Kidney epithelial cell (primary cell): ENCODE results near the gene FKTN. TPM values are rescaled to one million over a fixed set of nuclear protein-coding genes. Genes with fewer than 3 reads are reported as not detected.

Experiments used
- DNase-seq: peaks from one replicate; pipeline ENCODE4 v3.0.0-alpha.2; 2010; ENCODE audit warnings: low read depth
- H3K27me3 ChIP-seq: 2 replicates; pipeline ENCODE4 v1.6.0; 2011; ENCODE audit warnings: low read length; ENCODE audit not compliant: control insufficient read depth, insufficient read depth
- H3K36me3 ChIP-seq: 2 replicates; pipeline ENCODE4 v1.5.1; 2011; ENCODE audit warnings: low read length; ENCODE audit not compliant: control insufficient read depth, insufficient read depth
- H3K4me3 ChIP-seq: 2 replicates; pipeline ENCODE4 v1.5.1; 2011; ENCODE audit warnings: low read depth, mild to moderate bottlenecking, control low read depth, low read length
- CTCF ChIP-seq: IDR thresholded peaks from 2 replicates; pipeline ENCODE4 v1.5.1; 2011; ENCODE audit warnings: mild to moderate bottlenecking, moderate library complexity, low read length, control low read depth, inconsistent platforms; ENCODE audit not compliant: insufficient read depth, poor library complexity, severe bottlenecking
- total RNA-seq: library from RNA; depleted of rRNA; stranded (reverse); fragments of >200 nt; gene quantifications from 2 replicates; pipeline ENCODE4 v1.2.3, GENCODE V29; 2015

FKTN gene
- total RNA-seq, 1 donor from 2014 or later = 39.7 TPM

DNA sequence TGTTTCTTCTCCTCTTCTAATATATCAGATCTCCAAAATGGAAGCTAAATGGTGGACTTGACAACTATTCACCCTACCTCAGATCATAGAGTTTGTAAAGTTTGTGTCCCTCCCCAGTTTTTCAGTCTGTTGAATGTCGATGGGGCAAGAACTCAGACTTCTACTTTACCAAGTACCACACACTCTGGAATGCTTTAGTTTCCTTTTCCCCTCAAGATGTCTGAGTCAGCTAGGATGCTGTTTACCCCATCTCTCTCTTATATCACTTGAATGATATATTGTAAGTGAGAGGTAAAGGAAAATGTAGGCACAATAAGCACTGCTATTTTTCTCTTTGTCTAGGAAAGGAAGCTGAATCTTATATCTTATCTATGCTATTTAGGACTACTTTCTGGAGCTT lies 78.4 kb downstream of the FKTN start:
- H3K4me3 ChIP-seq = no peak overlapping the region
- no peak for TF ChIP-seq CTCF
- no peaks in the 10 kb centered on the region for H3K27me3 ChIP-seq
- no peak for DNase-seq
- no peaks in the 10 kb centered on the region for H3K36me3 ChIP-seq

DNA sequence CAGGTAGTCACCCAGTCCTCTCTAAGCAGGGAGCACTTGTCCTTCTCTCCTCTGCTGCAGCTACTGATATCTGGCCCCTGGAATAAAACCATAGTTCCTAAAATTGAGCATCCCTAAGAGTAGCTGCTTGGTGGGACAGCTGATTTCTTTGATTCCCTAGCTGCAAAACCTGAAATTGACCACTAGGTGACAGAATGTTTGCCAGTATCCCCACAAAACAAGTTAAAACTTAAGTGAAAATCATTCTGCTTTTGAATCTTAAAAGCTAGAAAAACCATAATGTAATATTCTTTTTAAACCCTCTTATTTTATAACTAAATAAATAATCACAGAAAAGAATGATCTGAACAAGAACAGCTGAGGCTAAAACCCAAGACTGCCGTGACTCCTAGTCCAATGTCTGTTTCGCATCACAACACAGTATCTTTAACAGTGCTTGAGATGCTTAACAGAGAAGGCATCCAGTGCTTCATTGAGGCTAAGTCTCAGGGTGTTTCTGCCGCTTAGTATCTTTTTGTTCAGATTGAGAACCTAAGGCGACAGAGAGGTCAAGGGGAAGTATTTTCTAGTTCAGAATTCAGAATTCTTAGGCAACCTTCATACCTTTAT lies 80.0 kb downstream of the FKTN start:
- H3K36me3 ChIP-seq = no peaks in the 10 kb centered on the region
- DNase-seq = no peak
- peak; percentile 49 for TF ChIP-seq CTCF
- no peaks in the 10 kb centered on the region for H3K27me3 ChIP-seq
- H3K4me3 ChIP-seq = no peak overlapping the region

GRCh38 chr9:105639936-105640335 lies 82.0 kb downstream of the FKTN start:
- H3K4me3 ChIP-seq = no peak overlapping the region
- DNase-seq = no peak
- H3K27me3 ChIP-seq = no peaks in the 10 kb centered on the region
- no peaks in the 10 kb centered on the region for H3K36me3 ChIP-seq
- no peak for TF ChIP-seq CTCF

DNA sequence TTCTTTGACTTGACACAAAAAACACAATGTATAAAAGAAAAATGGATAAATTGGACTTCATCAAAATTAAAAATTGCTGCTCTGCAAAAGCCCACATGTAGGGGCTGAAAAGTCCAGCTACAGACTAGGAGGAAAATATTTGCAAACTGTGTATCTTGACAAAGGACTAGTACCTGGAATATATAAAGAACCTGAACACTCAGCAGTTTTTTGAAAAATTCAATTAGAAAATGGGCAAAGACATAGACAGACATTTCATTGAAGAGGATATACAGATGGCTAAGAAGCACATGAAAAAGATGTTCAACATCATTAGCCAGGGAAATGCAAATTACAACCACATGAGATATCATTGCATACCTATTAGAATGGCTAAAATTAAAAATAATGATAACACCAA lies 85.9 kb downstream of the FKTN start:
- no peak for TF ChIP-seq CTCF
- Histone ChIP-seq H3K4me3 (no peak overlapping the region), H3K27me3 (no peaks in the 10 kb centered on the region), H3K36me3 (no peaks in the 10 kb centered on the region)
- DNase-seq = no peak

GRCh38 chr9:105646879-105647594 lies 89.1 kb downstream of the FKTN start:
- no peak for DNase-seq
- no peak overlapping the region for H3K4me3 ChIP-seq
- H3K27me3 ChIP-seq = no peaks in the 10 kb centered on the region
- TF ChIP-seq CTCF = no peak
- H3K36me3 ChIP-seq = no peaks in the 10 kb centered on the region
